ENCODE measurements around the gene SDK1. TPM values are rescaled to one million over a fixed set of nuclear protein-coding genes. Genes with fewer than 3 reads are reported as not detected.

Gene SDK1
- total RNA-seq, 1 experiment from 2014 or later: 7.1 TPM

- no peaks in the 10 kb centered on the region for H3K9me3 Mint-ChIP-seq (ENCODE audit: unreplicated experiment)
- no peaks in the 10 kb centered on the region for H3K27me3 ChIP-seq (replicated peaks; ENCODE audit: control insufficient read depth, insufficient read depth, low read length)
- intact Hi-C loops (cut with micrococcal nuclease; ENCODE audit: unreplicated experiment): no loop called here
- H3K27ac Mint-ChIP-seq (ENCODE audit: unreplicated experiment): no peak overlapping the region
- ChIA-PET CTCF (no interaction called here), POLR2A (no interaction called here)
- H3K9me3 ChIP-seq: no peaks in the 10 kb centered on the region
- H3K4me3 Mint-ChIP-seq (ENCODE audit: unreplicated experiment): no peak overlapping the region
- H3K27me3 Mint-ChIP-seq (ENCODE audit: insufficient read depth, unreplicated experiment): no peaks in the 10 kb centered on the region
- H3K4me1 ChIP-seq: no peaks in the 10 kb centered on the region
- H3K4me3 ChIP-seq (ENCODE audit: low read depth, low read length): no peak overlapping the region
- no TSS peak for BruUV-seq (replicated peaks)
- no peak for DNase-seq
- H3K4me1 Mint-ChIP-seq (ENCODE audit: low read depth, unreplicated experiment): no peaks in the 10 kb centered on the region
- no peaks in the 10 kb centered on the region for H3K36me3 ChIP-seq (ENCODE audit: control insufficient read depth, insufficient read depth, low read length)
- no peaks in the 10 kb centered on the region for H3K36me3 Mint-ChIP-seq (ENCODE audit: insufficient read depth, unreplicated experiment)
- no peak for TF ChIP-seq CTCF (IDR thresholded peaks at IDR 0.05; ENCODE audit: insufficient read depth in 1 of 2, low read depth in 1 of 2, low read length in 1 of 2, severe bottlenecking in 1 of 2, unreplicated experiment in 1 of 2)
These were observed 591.6 kb downstream of the SDK1 start for GRCh38 chr7:3892686-3893085.

- intact Hi-C loops (cut with micrococcal nuclease; ENCODE audit: unreplicated experiment): no loop called here
These were observed 592.2 kb downstream of the SDK1 start for GRCh38 chr7:3893151-3893788.

GRCh38 chr7:3893789-3894153 is 592.7 kb downstream of the SDK1 start:
- Histone ChIP-seq H3K9me3 (no peaks in the 10 kb centered on the region), H3K36me3 (ENCODE audit: control insufficient read depth, insufficient read depth, low read length) (no peaks in the 10 kb centered on the region), H3K4me3 (ENCODE audit: low read depth, low read length) (no peak overlapping the region), H3K4me1 (no peaks in the 10 kb centered on the region), H3K27me3 (replicated peaks; ENCODE audit: control insufficient read depth, insufficient read depth, low read length) (no peaks in the 10 kb centered on the region)
- Mint-ChIP-seq H3K9me3 (ENCODE audit: unreplicated experiment) (no peaks in the 10 kb centered on the region), H3K36me3 (ENCODE audit: insufficient read depth, unreplicated experiment) (no peaks in the 10 kb centered on the region), H3K27ac (ENCODE audit: unreplicated experiment) (no peak overlapping the region), H3K4me1 (ENCODE audit: low read depth, unreplicated experiment) (no peaks in the 10 kb centered on the region), H3K4me3 (ENCODE audit: unreplicated experiment) (no peak overlapping the region), H3K27me3 (ENCODE audit: insufficient read depth, unreplicated experiment) (no peaks in the 10 kb centered on the region)
- ChIA-PET CTCF (interaction anchor here (0.6 to 0.7 kb wide), 2 partner anchors 33 to 206 kb away, joined by 3 to 6 read pairs; no protein-coding TSS in a partner anchor), POLR2A (no interaction called here)
- no TSS peak for BruUV-seq (replicated peaks)
- no peak for DNase-seq
- no peak for TF ChIP-seq CTCF (IDR thresholded peaks at IDR 0.05; ENCODE audit: insufficient read depth in 1 of 2, low read depth in 1 of 2, low read length in 1 of 2, severe bottlenecking in 1 of 2, unreplicated experiment in 1 of 2)
- intact Hi-C loops (cut with micrococcal nuclease; ENCODE audit: unreplicated experiment): no loop called here

More at GRCh38 chr7:3893151-3893788, 592.2 kb downstream of the SDK1 start:
- Mint-ChIP-seq H3K36me3 (ENCODE audit: insufficient read depth, unreplicated experiment) (no peaks in the 10 kb centered on the region), H3K27ac (ENCODE audit: unreplicated experiment) (no peak overlapping the region), H3K9me3 (ENCODE audit: unreplicated experiment) (no peaks in the 10 kb centered on the region), H3K27me3 (ENCODE audit: insufficient read depth, unreplicated experiment) (no peaks in the 10 kb centered on the region), H3K4me3 (ENCODE audit: unreplicated experiment) (no peak overlapping the region), H3K4me1 (ENCODE audit: low read depth, unreplicated experiment) (no peaks in the 10 kb centered on the region)
- Histone ChIP-seq H3K4me1 (no peaks in the 10 kb centered on the region), H3K27me3 (replicated peaks; ENCODE audit: control insufficient read depth, insufficient read depth, low read length) (no peaks in the 10 kb centered on the region), H3K4me3 (ENCODE audit: low read depth, low read length) (no peak overlapping the region), H3K9me3 (no peaks in the 10 kb centered on the region), H3K36me3 (ENCODE audit: control insufficient read depth, insufficient read depth, low read length) (no peaks in the 10 kb centered on the region)
- no TSS peak for BruUV-seq (replicated peaks)
- no peak for TF ChIP-seq CTCF (IDR thresholded peaks at IDR 0.05; ENCODE audit: insufficient read depth in 1 of 2, low read depth in 1 of 2, low read length in 1 of 2, severe bottlenecking in 1 of 2, unreplicated experiment in 1 of 2)
- ChIA-PET CTCF (no interaction called here), POLR2A (no interaction called here)
- DNase-seq: no peak

Data from Caco-2 (cell line).